Glomerular visceral epithelial cell (primary cell): ENCODE measurements around the gene CTNNBL1.

Source experiments
- DNase-seq: peaks from one replicate; pipeline ENCODE4 v3.0.0-alpha.2; 2016; ENCODE audit errors: extremely low spot score

The CTNNBL1 gene

DNA sequence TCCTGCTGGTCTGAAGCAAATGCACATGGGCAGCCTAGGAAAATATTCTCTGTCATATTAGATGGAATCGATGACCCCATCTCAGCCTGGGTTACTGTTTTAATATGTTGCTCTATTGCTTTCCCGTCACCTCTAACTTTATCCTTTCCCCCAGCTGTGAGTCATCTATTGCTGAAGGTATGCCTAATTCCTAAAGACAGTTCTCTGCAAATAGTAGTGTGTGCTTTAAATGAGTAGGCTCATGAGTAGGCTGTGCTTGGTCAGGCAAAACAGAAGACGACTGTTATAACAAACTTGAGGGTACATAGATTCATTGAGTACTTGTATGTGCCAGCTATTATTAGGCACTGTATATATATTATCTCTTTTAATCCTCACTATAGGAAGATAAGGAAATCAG, 47.2 kb downstream of the CTNNBL1 start:
- peak; percentile 37 for DNase-seq

DNA sequence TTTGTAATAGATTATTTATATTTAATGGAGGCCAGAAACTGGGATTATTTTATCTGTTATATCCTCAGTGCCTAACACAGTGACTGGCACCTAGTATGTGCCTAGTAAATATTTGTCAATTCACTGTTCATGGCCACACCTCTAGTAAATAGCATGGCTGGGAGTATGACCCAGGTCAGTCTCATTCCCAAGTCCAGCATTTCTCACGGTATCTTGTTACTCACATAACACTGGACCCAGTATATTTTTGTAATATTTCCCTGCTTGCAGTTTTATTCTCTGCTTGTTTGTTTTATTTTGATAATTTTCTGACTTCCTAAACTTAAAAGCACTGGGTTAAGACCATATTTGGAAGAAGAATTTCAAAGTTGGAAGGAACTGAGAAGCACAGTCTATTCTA, 47.7 kb downstream of the CTNNBL1 start:
- no peak for DNase-seq

DNA sequence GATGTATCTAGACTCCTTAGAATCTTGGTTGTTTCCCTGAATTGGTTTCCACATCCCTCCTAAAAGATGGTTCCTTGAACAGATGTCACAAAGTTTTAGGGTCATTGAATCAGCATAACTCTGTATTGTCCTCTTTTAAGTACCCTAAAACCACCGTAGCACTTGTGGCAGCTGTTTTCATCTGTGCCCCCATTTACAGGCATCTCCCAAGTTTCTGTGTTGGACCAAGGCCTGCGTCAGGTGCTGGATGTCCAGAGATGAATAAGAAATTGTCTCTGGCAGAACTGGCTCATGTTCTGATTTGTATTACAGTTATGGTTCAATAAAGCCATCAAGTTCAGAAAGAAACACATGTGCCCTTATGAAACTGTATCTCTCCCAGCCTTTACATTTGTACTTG, 48.3 kb downstream of the CTNNBL1 start:
- DNase-seq: no peak

DNA sequence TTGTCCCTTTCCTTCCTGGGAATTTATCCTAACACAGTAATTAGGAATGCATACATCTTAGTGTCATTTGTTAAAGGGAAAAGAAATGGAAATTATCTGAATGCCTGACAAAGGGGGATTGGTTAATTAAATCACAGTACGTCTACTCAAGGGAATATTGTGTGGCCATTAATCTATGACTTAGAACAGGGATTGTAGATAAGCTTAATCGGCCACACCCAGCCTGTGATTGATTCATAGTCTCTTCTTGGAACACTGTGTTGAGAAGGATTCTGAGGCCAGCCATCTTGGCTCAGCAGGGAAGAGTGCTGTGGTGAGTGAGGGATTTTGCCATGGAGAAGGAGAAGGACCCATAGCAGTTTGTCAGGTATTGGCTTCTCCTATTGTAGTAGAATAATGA, 50.5 kb downstream of the CTNNBL1 start:
- no peak for DNase-seq

GRCh38 chr20:37745553-37745952, 51.7 kb downstream of the CTNNBL1 start:
- no peak for DNase-seq

GRCh38 chr20:37748015-37748414, 54.2 kb downstream of the CTNNBL1 start:
- DNase-seq: no peak

- DNase-seq: no peak
Measured at GRCh38 chr20:37749218-37749617, 55.4 kb downstream of the CTNNBL1 start.

- DNase-seq: no peak
Measured at GRCh38 chr20:37749620-37750403, 56.0 kb downstream of the CTNNBL1 start.

DNA sequence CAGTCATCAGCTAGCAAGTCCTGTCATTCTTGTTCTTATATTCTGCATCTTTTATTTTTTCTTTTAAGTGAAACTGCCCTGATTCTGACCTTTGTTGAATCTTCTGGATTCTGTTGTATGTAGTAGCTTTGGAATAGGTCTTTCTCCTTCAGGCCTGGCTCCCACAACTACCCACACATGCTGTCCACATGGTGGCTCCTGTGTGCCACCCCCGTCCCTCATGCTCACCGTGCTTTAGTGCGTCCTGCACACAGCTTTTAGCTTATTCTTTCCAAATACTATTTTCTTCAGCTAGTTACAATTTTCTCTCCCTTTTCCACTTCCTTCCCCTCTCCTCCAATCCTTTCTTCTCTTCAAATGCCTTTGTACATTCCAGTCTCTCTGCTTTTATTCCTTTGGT, 61.8 kb downstream of the CTNNBL1 start:
- DNase-seq: no peak

DNA sequence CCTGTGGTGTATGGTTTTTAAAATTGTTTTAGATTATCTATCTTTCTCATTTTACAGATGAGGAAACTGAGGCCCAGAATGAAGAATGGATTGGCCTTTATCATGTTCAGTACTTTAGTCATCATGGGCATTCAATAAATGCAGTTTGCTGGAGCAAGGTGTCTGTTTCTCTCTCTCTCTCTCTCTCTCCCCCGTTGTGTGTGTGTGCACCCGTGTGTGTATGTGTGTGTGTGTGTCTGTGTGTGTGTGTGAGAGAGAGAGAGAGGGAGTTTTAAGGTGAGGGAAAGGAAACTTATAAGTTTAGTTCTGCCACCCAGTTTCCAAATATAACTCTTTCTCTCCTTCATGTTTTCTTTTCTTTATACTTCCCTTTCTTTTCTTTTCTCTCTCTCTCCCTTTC, 62.4 kb downstream of the CTNNBL1 start:
- no peak for DNase-seq

- no peak for DNase-seq
Measured at GRCh38 chr20:37757550-37757949, 63.7 kb downstream of the CTNNBL1 start.

GRCh38 chr20:37758332-37758731, 64.5 kb downstream of the CTNNBL1 start:
- no peak for DNase-seq

- DNase-seq: no peak
Measured at GRCh38 chr20:37759052-37759553, 65.3 kb downstream of the CTNNBL1 start.

DNA sequence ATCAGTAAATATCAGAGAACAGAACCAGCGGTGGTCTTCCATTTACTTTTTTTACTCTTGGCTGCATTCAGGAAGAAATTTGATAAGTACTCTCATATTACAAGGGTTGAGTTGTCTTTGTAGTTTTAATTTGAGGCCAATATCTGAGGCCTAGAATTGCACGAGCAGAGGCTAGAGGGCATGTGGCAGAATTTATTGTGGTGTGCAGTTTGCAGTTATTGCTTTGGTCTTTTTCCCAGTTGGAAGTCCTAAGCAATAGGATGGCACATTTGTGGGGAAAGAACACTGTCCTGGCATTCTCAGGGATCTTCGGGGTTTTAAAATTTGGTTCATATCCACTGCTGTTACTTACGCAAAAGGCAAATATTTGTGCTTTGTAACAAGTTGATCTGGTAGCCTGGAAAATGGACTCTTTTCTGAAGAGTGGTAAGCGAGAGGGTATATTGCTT, 66.0 kb downstream of the CTNNBL1 start:
- DNase-seq: no peak

DNA sequence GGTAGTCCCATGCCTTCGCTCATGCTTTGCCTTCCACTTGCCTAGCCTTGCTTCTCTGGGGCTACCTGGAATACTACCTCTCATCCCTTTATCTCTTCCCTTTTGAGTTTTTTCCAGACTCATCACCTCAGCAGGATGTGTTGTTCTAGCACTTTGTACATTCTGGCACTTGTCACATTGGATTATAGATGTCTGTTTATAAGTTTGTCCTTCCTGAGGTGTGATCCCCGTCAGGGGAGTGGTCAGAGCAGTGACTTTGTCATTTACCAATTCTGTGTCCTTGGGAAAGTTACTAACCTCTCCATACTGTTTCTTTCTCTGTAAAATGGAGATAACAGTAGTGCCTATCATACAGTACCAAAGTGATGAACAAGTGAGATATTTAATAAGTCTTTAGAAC, 66.5 kb downstream of the CTNNBL1 start:
- DNase-seq: no peak

DNA sequence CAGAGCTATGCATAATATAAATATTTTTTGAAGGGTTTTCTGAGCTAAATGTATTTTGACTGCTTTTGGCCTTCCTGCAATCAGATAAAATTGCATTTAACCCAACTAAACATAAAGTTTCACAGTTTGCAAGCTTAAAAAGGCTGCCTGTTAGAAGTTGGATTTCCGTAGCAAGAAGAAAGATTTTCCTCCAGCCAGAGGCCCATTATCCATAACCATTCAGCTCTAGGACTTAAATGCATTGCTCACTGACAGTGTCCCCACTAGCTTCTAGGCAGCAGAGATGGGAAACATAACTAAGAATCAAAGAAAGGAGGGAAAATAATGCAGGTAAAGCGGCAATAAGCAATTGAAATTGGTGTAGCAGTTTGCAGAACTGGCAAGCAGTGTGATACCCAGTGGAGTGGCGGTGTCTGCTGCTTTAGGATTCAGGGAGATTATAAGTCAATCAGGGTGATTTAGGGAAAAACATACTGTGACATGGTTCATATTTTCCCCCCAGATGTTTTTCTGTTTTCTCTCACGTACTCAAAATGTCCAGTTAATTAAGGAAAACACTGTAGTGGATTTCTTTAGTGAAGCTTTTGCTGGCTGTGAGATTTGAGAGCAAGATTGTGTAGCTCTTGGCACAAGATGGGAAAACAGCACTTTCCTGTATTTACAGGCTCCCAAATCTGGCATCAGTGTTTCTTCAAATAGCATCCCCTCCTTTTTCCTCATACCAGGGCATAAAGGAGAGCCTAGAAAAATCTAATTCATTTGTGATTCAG, 69.1 kb downstream of the CTNNBL1 start:
- DNase-seq: no peak

DNA sequence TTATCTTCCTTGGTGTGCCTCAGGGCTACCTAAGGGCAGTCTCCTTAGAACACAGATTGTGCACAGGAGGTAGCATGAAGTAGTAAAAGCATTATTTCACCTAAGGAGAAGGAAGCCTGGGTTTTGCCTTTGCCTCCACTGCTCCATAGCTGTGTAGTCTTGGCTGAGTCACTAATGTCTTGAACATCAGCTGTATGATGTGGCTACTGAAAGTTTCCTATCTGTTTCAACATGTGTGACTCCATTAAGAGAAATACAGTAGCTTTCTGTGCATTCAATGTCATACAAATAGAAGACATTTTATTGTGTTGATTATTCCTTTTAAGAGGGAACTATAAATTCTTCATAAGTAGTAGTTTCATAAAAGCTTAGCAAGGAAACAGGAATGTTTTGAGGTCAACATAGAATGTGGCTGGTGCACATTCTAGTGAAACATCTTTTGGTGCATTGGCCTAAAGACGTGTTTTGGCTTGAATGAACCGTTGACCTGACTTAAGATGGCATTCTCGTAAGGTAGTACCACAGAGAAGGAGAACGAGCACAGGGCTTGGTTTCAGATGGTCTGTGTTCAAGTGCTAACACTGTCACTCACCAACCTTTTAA, 70.6 kb downstream of the CTNNBL1 start:
- no peak for DNase-seq

- DNase-seq: no peak
Measured at GRCh38 chr20:37770908-37771307, 77.1 kb downstream of the CTNNBL1 start.

GRCh38 chr20:37773291-37773826, 79.5 kb downstream of the CTNNBL1 start:
- no peak for DNase-seq

DNA sequence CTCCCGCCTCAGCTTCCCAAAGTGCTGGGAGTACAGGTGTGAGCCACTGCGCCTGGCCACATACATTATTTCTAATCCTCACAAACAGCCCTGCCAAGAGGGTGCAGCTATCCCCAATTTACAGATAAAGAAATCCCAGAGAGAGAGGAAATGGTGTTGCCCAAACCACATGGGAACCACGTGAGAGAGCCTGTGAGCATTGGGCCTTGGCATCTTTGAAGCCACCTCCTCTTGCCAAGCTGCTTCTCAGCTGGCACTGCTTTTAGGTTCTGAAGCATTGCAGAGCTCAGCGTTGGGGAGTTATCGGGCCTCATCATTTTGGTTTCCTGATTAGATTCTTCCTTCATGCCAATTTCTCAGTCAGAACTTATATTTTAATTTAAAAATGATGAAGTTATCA, 80.3 kb downstream of the CTNNBL1 start:
- DNase-seq: no peak

DNA sequence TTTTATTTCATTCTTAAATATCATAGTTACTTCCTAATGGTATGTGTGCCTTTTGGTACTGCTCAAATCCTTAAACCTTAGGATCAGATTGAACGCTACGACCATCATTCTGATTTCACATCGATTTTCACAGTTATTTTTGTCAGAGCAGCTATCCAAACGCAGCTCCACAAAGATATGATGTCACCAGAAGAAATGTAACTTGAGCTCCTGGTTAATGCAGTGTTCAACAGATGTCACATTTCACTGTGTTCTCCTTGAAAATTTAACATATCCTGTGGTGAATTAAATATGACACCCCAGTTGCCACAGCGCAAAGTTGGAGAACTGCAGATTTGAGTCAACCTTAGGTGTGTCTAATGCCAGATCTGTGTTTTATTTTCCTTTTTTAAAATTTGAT, 81.4 kb downstream of the CTNNBL1 start:
- no peak for DNase-seq

- DNase-seq: no peak
Measured at GRCh38 chr20:37776049-37776448, 82.2 kb downstream of the CTNNBL1 start.
